ENCODE measurements around the gene ATXN7L3. TPM values are rescaled to one million over a fixed set of nuclear protein-coding genes. Genes with fewer than 3 reads are reported as not detected.

Gene ATXN7L3
- total and polyA plus RNA-seq, 10 of the 15 experiments (the other 5 are each of a cell fraction or from before 2014, with no cell fraction given) = 0.71 to 78.7 (median 32.7) TPM

- peak overlapping the region; percentile 77 for H3K9ac ChIP-seq (ENCODE audit: control insufficient read depth, insufficient read depth, low read length)
- POLR2A ChIA-PET = interaction anchor here (0.7 to 3.0 kb wide), 8 partner anchors 15 to 287 kb away, joined by 3 to 30 read pairs (median 4); partner anchors contain the start of genes GPATCH8, GRN and SLC25A39
Measured at GRCh38 chr17:44216694-44217093, 17.0 kb upstream of the ATXN7L3 start.

More at GRCh38 chr17:44216694-44217093, 17.0 kb upstream of the ATXN7L3 start:
- Histone ChIP-seq H3K4me3 (peak overlapping the region; percentile 82), H3K4me1 (ENCODE audit: control insufficient read depth, insufficient read depth, low read length) (peaks cover 16% of the 10 kb centered on the region), H4K20me1 (ENCODE audit: control insufficient read depth, insufficient read depth) (no peaks in the 10 kb centered on the region), H3K79me2 (ENCODE audit: control insufficient read depth, insufficient read depth, low read length) (peaks cover 62% of the 10 kb centered on the region), H3K9me3 (replicated peaks; ENCODE audit: control insufficient read depth, insufficient read depth, low read length) (no peaks in the 10 kb centered on the region), H3K27ac (ENCODE audit: control insufficient read depth, insufficient read depth) (peak overlapping the region; percentile 80), H3K27me3 (replicated peaks in 1 of 2; ENCODE audit: control insufficient read depth in 2 of 2, insufficient read depth in 2 of 2, low read length in 1 of 2) (no peaks in the 10 kb centered on the region), H3K36me3 (ENCODE audit: control insufficient read depth in 2 of 2, insufficient read depth in 2 of 2, low read length in 1 of 2) (peaks cover 25 to 32% of the 10 kb centered on the region in 2 experiments), H3K4me2 (ENCODE audit: control insufficient read depth, insufficient read depth) (peak overlapping the region; percentile 97), H2AFZ (ENCODE audit: control insufficient read depth, low read depth, low read length) (no peak overlapping the region)
- no TSS peak for BruUV-seq (replicated peaks)
- SMC1A ChIA-PET (ENCODE audit: uncharacterized antibody, unreplicated experiment) = interaction anchor here (0.6 to 2.6 kb wide), 13 partner anchors 15 to 286 kb away, joined by 3 to 14 read pairs (median 5); partner anchors contain the start of genes GRN, SLC25A39 and TMUB2
- no peak for TF ChIP-seq KDM1A (IDR thresholded peaks at IDR 0.05; ENCODE audit: borderline replicate concordance)
- peak; percentile 54; the same call in 1 of the 2 replicates for TF ChIP-seq YY1 (IDR thresholded peaks at IDR 0.05; ENCODE audit: low read depth, low read length)
- TF ChIP-seq ZBED1 (IDR thresholded peaks at IDR 0.05; ENCODE audit: borderline replicate concordance) = no peak
- 0 out of 2 replicates have a peak, but pooled peaks have one; percentile 21 for TF ChIP-seq PML (IDR thresholded peaks at IDR 0.05; ENCODE audit: low read length)
- TF ChIP-seq, protein P1, sequence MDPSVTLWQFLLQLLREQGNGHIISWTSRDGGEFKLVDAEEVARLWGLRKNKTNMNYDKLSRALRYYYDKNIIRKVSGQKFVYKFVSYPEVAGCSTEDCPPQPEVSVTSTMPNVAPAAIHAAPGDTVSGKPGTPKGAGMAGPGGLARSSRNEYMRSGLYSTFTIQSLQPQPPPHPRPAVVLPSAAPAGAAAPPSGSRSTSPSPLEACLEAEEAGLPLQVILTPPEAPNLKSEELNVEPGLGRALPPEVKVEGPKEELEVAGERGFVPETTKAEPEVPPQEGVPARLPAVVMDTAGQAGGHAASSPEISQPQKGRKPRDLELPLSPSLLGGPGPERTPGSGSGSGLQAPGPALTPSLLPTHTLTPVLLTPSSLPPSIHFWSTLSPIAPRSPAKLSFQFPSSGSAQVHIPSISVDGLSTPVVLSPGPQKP (IDR thresholded peaks at IDR 0.05; ENCODE audit: low read depth, low read length) = no peak
- ATAC-seq = no peak
- RAD21 ChIA-PET (ENCODE audit: unreplicated experiment) = interaction anchor here (1.1 to 2.2 kb wide), 10 partner anchors 13 to 137 kb away, joined by 3 to 10 read pairs (median 4); partner anchors contain the start of genes ATXN7L3, GRN and SLC25A39
- no peak for FAIRE-seq
- intact Hi-C loops (cut with micrococcal nuclease; ENCODE audit: unreplicated experiment) = loop anchor here (10.0 kb wide), 1 partner anchor 288 kb away; the partner anchor contains the start of gene GPATCH8
- CTCF ChIA-PET = interaction anchor here (0.6 to 3.9 kb wide), 14 partner anchors 10 to 307 kb away, joined by 3 to 43 read pairs (median 6); partner anchors contain the start of genes ATXN7L3, FAM171A2, G6PC3 and GRN
- no peak for DNase-seq (ENCODE audit: low read depth, low spot score)
- in situ Hi-C loops (cut with MboI) = loop anchor here (25.0 kb wide), 1 partner anchor 296 kb away; the partner anchor contains the start of gene GPATCH8
- 0% methylated on average over 5 of the region's 5 CpGs for WGBS (ENCODE audit: insufficient coverage, insufficient replicate concordance, low lambda C conversion rate, missing lambda C conversion rate)
